Measurements from ENCODE around the gene PTPRT. TPM values are rescaled to one million over a fixed set of nuclear protein-coding genes. Genes with fewer than 3 reads are reported as not detected.

The PTPRT gene
- total and polyA plus RNA-seq, 4 donors = 0.03 to 0.19 (median 0.18) TPM; not detected in 1

DNA sequence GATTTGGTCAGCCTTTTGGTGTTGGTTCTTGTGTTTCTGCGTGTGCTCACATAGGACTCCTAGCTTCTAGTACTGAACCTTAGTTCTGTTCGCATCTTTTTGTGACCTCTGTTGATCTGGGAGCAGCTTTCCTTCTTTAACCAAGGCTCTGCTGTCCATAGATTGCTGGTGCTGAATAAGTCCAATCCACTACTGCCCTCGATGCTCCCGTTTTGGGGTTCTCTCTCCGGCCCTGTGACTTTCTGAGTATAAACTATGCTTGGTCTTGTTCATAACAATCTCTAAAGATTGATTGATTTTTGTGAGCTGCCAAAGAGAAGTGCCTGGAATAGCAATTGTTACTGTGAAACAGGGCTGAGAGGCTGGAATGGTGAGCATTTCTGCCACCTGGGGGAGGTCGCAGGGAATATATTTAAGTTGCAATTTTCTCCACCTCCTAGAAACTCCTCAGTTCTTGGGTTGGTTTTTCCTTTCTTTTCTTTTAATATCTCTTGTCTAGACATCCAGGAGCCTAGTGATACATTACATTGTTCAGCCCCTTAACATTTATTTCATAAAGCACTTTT lies 1148.6 kb downstream of the PTPRT start:
- H3K36me3 ChIP-seq (ENCODE audit: control insufficient read depth in 1 of 2, insufficient read depth in 2 of 2, low read length in 1 of 2) = no peaks in the 10 kb centered on the region
- H3K27me3 ChIP-seq (ENCODE audit: control insufficient read depth in 1 of 2, insufficient read depth in 2 of 2, low read length in 1 of 2) = no peaks in the 10 kb centered on the region
- no peaks in the 10 kb centered on the region for H3K4me1 ChIP-seq (ENCODE audit: control insufficient read depth in 1 of 2, insufficient read depth in 2 of 2, low read length in 2 of 2)
- no peak overlapping the region for H3K4me3 ChIP-seq (ENCODE audit: low read length in 2 of 2)
- peaks cover 5% of the 10 kb centered on the region for H3K9me3 ChIP-seq (ENCODE audit: control insufficient read depth, low read length)
- intact Hi-C loops (cut with DNase I) = no loop called here
- 22 to 30% methylated on average over 6 of the region's 6 CpGs for WGBS, 2 donors
- no peak overlapping the region for H3K27ac ChIP-seq (ENCODE audit: low read depth in 1 of 2, low read length in 2 of 2)
- DNase-seq = no peak
- no peak for ATAC-seq (ENCODE audit: low FRiP score)

DNA sequence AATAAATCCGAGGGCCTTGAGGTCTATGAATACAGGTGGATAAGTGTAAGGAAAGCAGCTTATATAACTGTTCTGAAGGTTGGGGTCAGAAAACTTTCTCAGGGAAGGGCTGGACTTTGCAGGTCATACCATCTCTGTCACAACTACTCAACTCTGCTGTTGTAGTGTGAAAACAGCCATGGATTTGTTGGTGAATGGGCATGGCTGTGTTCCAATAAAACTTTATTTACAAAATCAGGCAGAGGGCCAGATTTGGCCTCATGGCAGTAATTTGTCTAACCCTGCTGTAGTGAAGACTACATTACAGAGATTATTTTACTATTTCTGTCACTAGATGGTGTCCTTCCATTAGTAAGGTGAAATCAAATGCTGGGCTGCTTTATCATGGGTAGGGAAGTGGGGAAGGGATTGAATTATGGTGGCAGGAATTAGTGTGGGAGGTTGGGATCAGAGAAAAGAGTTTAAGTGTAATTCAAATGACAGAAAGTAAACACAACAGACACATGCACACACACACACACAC lies 1161.9 kb downstream of the PTPRT start:
- 61 to 62% methylated on average over 1 of the region's 1 CpG for WGBS, 2 donors
- H3K27ac ChIP-seq (ENCODE audit: low read depth in 1 of 2, low read length in 2 of 2) = no peak overlapping the region
- H3K4me1 ChIP-seq (ENCODE audit: control insufficient read depth in 1 of 2, insufficient read depth in 2 of 2, low read length in 2 of 2) = no peaks in the 10 kb centered on the region
- DNase-seq = no peak
- no peak for ATAC-seq (ENCODE audit: low FRiP score)
- H3K4me3 ChIP-seq (ENCODE audit: low read length in 2 of 2) = no peak overlapping the region
- H3K36me3 ChIP-seq (ENCODE audit: control insufficient read depth in 1 of 2, insufficient read depth in 2 of 2, low read length in 1 of 2) = no peaks in the 10 kb centered on the region
- no peaks in the 10 kb centered on the region for H3K9me3 ChIP-seq (ENCODE audit: control insufficient read depth, low read length)
- no peaks in the 10 kb centered on the region for H3K27me3 ChIP-seq (ENCODE audit: control insufficient read depth in 1 of 2, insufficient read depth in 2 of 2, low read length in 1 of 2)
- intact Hi-C loops (cut with DNase I) = no loop called here

DNA sequence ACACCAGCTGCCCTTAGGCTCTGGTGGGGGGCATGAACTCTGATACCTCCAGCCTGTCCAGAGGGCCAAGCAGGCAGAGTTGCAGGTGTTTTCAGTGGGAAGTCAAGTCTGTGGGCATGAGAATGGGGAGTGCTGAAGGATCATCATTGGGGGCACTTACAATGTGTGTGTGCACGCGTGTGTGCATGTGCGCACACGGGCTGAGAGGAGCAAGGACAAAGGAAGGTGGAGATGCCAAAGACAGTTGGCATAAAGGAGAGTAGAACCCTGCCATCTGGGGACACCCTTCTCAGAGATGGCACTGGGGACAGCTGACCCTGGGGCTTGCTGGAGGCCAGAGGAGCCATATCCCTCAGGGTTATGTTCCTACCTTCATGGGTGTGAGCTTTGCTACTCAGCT lies 1163.1 kb downstream of the PTPRT start:
- 82 to 91% methylated on average over 4 of the region's 4 CpGs for WGBS, 2 donors
- ATAC-seq (ENCODE audit: low FRiP score) (no peak), DNase-seq (no peak)
- H3K4me1 ChIP-seq (ENCODE audit: control insufficient read depth in 1 of 2, insufficient read depth in 2 of 2, low read length in 2 of 2) = no peaks in the 10 kb centered on the region
- H3K36me3 ChIP-seq (ENCODE audit: control insufficient read depth in 1 of 2, insufficient read depth in 2 of 2, low read length in 1 of 2) = no peaks in the 10 kb centered on the region
- no peaks in the 10 kb centered on the region for H3K27me3 ChIP-seq (ENCODE audit: control insufficient read depth in 1 of 2, insufficient read depth in 2 of 2, low read length in 1 of 2)
- H3K4me3 ChIP-seq (ENCODE audit: low read length in 2 of 2) = no peak overlapping the region
- no peak overlapping the region for H3K27ac ChIP-seq (ENCODE audit: low read depth in 1 of 2, low read length in 2 of 2)
- intact Hi-C loops (cut with DNase I) = no loop called here
- H3K9me3 ChIP-seq (ENCODE audit: control insufficient read depth, low read length) = no peaks in the 10 kb centered on the region

DNA sequence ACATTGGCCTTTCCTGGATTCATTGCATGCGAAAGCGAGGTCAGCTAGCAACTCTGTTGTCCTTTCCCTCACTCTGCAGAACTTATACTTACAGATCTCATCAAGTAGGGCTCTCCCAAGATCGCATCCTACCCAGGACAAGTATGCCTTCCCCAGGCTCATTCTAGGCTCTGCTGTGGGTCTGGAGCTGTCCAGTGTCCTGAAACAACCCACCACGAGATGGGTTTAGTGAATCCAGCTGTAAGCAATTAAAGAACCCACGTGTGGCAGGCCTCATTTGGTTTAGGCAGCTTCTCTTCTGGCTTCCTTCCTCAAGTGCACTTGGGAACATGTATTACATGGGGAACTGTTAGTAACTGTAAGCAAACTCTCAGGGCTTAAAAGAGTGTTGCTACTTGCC lies 1165.1 kb downstream of the PTPRT start:
- H3K27me3 ChIP-seq (ENCODE audit: control insufficient read depth in 1 of 2, insufficient read depth in 2 of 2, low read length in 1 of 2) = no peaks in the 10 kb centered on the region
- DNase-seq (no peak), ATAC-seq (ENCODE audit: low FRiP score) (no peak)
- H3K4me1 ChIP-seq (ENCODE audit: control insufficient read depth in 1 of 2, insufficient read depth in 2 of 2, low read length in 2 of 2) = no peaks in the 10 kb centered on the region
- H3K27ac ChIP-seq (ENCODE audit: low read depth in 1 of 2, low read length in 2 of 2) = no peak overlapping the region
- H3K36me3 ChIP-seq (ENCODE audit: control insufficient read depth in 1 of 2, insufficient read depth in 2 of 2, low read length in 1 of 2) = no peaks in the 10 kb centered on the region
- peaks cover 1% of the 10 kb centered on the region for H3K9me3 ChIP-seq (ENCODE audit: control insufficient read depth, low read length)
- intact Hi-C loops (cut with DNase I) = no loop called here
- WGBS, 2 donors = 26 to 27% methylated on average over 5 of the region's 5 CpGs
- H3K4me3 ChIP-seq (ENCODE audit: low read length in 2 of 2) = no peak overlapping the region

Data from aorta (tissue), 5 donors.